ENCODE measurements around the gene CFAP20.

Gene CFAP20

GRCh38 chr16:58098207-58099096 lies 30.7 kb downstream of the CFAP20 start:
- TF ChIP-seq YY1 (IDR thresholded peaks at IDR 0.05; ENCODE audit: low read depth) (no peak), CREB1 (IDR thresholded peaks at IDR 0.05; ENCODE audit: low read depth) (no peak), RAD21 (IDR thresholded peaks at IDR 0.05; ENCODE audit: low read depth) (no peak), FOXM1 (IDR thresholded peaks at IDR 0.05; ENCODE audit: borderline replicate concordance, low read depth) (no peak), TEAD4 (IDR thresholded peaks at IDR 0.05) (no peak), USF1 (IDR thresholded peaks at IDR 0.05) (no peak), ZBTB7A (IDR thresholded peaks at IDR 0.05; ENCODE audit: low read depth) (no peak), CEBPB (IDR thresholded peaks at IDR 0.05) (no peak), NFIC (IDR thresholded peaks at IDR 0.05) (no peak), TCF12 (IDR thresholded peaks at IDR 0.05; ENCODE audit: low read depth) (no peak), EP300 (IDR thresholded peaks at IDR 0.05; ENCODE audit: borderline replicate concordance) (no peak), MAX (IDR thresholded peaks at IDR 0.05) (no peak)

DNA sequence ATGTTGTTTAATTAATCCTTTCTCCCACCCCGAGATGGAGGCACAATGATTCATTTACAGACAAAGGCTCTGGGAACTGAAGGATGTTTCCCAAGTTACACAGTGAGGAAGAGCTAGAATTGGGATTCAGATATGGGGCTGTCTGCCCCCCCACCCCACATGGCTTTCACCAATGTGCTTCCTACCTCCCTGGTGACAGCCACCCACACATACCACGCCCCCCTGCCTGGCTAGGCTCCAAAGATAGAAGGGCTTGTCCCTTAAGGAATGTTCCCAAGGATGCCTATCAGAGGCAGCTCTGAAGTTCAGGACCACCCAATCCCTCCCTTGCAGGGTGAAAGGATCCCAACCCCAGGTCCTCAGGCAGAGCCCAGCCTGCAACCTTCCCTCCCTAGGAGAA lies 32.9 kb downstream of the CFAP20 start:
- TF ChIP-seq TCF12 (IDR thresholded peaks at IDR 0.05; ENCODE audit: low read depth) (no peak), CREB1 (IDR thresholded peaks at IDR 0.05; ENCODE audit: low read depth) (no peak), RAD21 (IDR thresholded peaks at IDR 0.05; ENCODE audit: low read depth) (no peak), YY1 (IDR thresholded peaks at IDR 0.05; ENCODE audit: low read depth) (no peak), EGR1 (IDR thresholded peaks at IDR 0.05) (peak; percentile 31; the same call in 1 of the 2 replicates), TEAD4 (IDR thresholded peaks at IDR 0.05) (no peak)

- no peak for TF ChIP-seq USF1 (IDR thresholded peaks at IDR 0.05)
- TF ChIP-seq CEBPB (IDR thresholded peaks at IDR 0.05), result no peak
- no peak for TF ChIP-seq REST (IDR thresholded peaks at IDR 0.05; ENCODE audit: low read depth)
Measured at GRCh38 chr16:58094791-58095574, 34.2 kb downstream of the CFAP20 start.

GRCh38 chr16:58094026-58094425 lies 35.2 kb downstream of the CFAP20 start:
- TF ChIP-seq FOXM1 (IDR thresholded peaks at IDR 0.05; ENCODE audit: borderline replicate concordance, low read depth), result no peak
- TF ChIP-seq YY1 (IDR thresholded peaks at IDR 0.05; ENCODE audit: low read depth), result no peak
- no peak for TF ChIP-seq MAX (IDR thresholded peaks at IDR 0.05)
- no peak for TF ChIP-seq TAF1 (IDR thresholded peaks at IDR 0.05; ENCODE audit: low read depth)
- no peak for TF ChIP-seq USF1 (IDR thresholded peaks at IDR 0.05)
- no peak for TF ChIP-seq TCF12 (IDR thresholded peaks at IDR 0.05; ENCODE audit: low read depth)
- no peak for TF ChIP-seq REST (IDR thresholded peaks at IDR 0.05; ENCODE audit: low read depth)
- no peak for TF ChIP-seq EGR1 (IDR thresholded peaks at IDR 0.05)
- TF ChIP-seq RAD21 (IDR thresholded peaks at IDR 0.05; ENCODE audit: low read depth), result no peak
- no peak for TF ChIP-seq CEBPB (IDR thresholded peaks at IDR 0.05)

GRCh38 chr16:58088091-58088490 lies 41.1 kb downstream of the CFAP20 start:
- TF ChIP-seq TCF12 (IDR thresholded peaks at IDR 0.05; ENCODE audit: low read depth) (no peak), ZBTB7A (IDR thresholded peaks at IDR 0.05; ENCODE audit: low read depth) (no peak), EGR1 (IDR thresholded peaks at IDR 0.05) (no peak), CEBPB (IDR thresholded peaks at IDR 0.05) (no peak), TAF1 (IDR thresholded peaks at IDR 0.05; ENCODE audit: low read depth) (no peak), REST (IDR thresholded peaks at IDR 0.05; ENCODE audit: low read depth) (no peak), FOXM1 (IDR thresholded peaks at IDR 0.05; ENCODE audit: borderline replicate concordance, low read depth) (no peak), NFIC (IDR thresholded peaks at IDR 0.05) (no peak), EP300 (IDR thresholded peaks at IDR 0.05; ENCODE audit: borderline replicate concordance) (no peak)

Data from Ishikawa (cell line).